ENCODE measurements around the gene FAM13A.

FAM13A gene

DNA sequence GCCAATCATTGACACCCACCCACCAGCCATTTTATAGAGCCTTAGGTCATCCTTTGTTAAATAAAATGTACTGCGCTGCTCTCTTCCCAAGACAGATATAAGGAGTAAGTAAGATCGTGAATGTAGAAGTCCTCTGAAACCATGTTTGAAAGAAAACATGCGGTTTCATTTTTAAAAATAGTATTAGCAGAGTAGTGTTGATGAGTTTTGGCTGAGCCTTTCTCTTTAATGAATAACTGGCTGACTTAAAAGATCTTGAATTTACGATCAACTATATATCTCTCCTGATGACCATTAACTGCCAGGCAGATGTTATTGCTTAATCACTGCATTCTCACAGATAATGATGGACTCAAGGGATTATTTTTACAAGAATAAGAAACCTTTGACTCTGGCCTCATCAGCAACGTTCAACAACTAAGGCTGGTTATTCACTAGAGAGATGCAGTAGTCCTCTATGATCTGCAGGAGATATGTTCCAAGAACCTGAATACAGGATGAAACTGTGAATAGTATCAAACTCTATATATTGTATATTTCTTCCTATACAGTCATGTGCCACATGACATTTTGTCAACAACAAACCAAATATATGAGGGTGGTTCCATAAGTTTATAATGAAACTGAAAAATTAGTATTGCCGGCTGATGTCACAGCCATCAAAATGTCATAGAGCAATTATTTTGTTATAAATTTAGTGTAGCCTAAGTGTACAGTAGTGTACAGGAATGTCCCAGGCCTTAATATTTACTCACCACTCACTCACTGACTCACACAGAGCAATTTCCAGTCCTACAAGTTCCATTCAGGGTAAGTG, 80.8 kb downstream of the FAM13A start:
- Histone ChIP-seq H3K27me3 (ENCODE audit: low read depth, low read length) (no peaks in the 10 kb centered on the region), H3K4me3 (ENCODE audit: low read depth in 1 of 2, low read length in 2 of 2) (no peak overlapping the region), H3K27ac (ENCODE audit: low read length) (no peak overlapping the region), H3K9me3 (ENCODE audit: control insufficient read depth in 1 of 2, low read length in 2 of 2) (no peaks in the 10 kb centered on the region), H3K36me3 (ENCODE audit: control insufficient read depth in 1 of 2, insufficient read depth in 2 of 2, low read length in 2 of 2) (no peaks in the 10 kb centered on the region), H3K4me1 (ENCODE audit: control insufficient read depth in 1 of 2, insufficient read depth in 2 of 2, low read length in 2 of 2) (no peaks in the 10 kb centered on the region)

DNA sequence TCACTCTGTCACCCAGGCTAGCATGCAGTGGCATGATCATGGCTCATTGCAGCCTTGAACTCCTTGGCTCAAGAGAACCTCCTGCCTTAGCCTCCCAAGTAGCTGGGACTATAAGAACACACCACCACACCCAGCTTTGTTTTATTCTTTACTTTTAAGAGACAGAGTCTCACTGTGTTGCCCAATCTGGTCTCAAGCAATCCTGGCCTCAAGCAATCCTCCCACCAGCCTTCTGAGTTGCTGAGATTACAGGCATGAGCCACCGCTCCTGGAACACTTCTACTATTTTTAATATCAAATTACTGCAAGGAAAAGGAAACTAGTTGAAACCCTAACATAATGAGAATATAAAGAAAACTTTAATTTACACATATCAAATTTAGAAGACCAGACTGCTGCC, 85.4 kb downstream of the FAM13A start:
- Histone ChIP-seq H3K27me3 (ENCODE audit: low read depth, low read length) (no peaks in the 10 kb centered on the region), H3K4me3 (ENCODE audit: low read depth in 1 of 2, low read length in 2 of 2) (no peak overlapping the region), H3K9me3 (ENCODE audit: control insufficient read depth in 1 of 2, low read length in 2 of 2) (no peaks in the 10 kb centered on the region), H3K4me1 (ENCODE audit: control insufficient read depth in 1 of 2, insufficient read depth in 2 of 2, low read length in 2 of 2) (no peaks in the 10 kb centered on the region), H3K36me3 (ENCODE audit: control insufficient read depth in 1 of 2, insufficient read depth in 2 of 2, low read length in 2 of 2) (no peaks in the 10 kb centered on the region), H3K27ac (ENCODE audit: low read length) (no peak overlapping the region)

DNA sequence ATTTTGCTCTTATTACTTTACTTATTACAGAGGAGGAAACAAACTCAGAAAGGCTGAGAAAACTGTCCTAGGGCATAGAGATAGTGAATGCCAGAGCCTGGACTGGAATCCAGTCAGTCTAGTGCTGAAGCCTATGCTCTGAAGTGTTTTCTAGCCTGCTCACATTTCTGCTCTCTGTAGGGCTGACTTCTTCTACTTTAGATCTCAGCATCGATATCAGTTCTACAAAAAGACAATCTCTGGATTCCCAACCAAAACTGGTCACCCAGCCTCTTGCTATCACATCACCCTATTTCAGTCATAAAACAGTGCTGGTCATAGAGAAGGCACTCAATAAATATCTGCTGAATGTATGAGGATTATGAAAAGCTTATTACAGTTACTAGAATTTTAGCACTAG, 87.2 kb downstream of the FAM13A start:
- Histone ChIP-seq H3K36me3 (ENCODE audit: control insufficient read depth in 1 of 2, insufficient read depth in 2 of 2, low read length in 2 of 2) (no peaks in the 10 kb centered on the region), H3K4me1 (ENCODE audit: control insufficient read depth in 1 of 2, insufficient read depth in 2 of 2, low read length in 2 of 2) (no peaks in the 10 kb centered on the region), H3K9me3 (ENCODE audit: control insufficient read depth in 1 of 2, low read length in 2 of 2) (no peaks in the 10 kb centered on the region), H3K4me3 (ENCODE audit: low read depth in 1 of 2, low read length in 2 of 2) (no peak overlapping the region), H3K27me3 (ENCODE audit: low read depth, low read length) (no peaks in the 10 kb centered on the region), H3K27ac (ENCODE audit: low read length) (no peak overlapping the region)

DNA sequence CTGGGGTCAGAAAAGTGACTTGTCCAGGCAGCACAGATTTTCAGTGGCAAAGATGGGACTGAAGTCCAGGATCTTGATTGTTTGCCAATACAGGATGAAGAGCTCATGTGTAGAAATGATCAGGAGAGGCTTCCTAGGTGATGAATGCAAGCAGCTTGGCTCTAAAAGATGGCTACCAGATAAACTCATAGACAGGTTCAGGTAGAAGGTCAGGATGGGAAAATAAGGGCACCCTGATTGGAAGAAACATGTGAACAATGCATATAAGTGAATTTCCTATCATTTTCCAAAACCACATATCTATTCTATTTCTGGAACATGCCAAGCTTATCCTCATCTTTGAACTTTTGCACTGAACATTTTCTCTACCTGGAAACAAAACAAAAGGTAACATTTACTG, 87.7 kb downstream of the FAM13A start:
- Histone ChIP-seq H3K9me3 (ENCODE audit: control insufficient read depth in 1 of 2, low read length in 2 of 2) (no peaks in the 10 kb centered on the region), H3K4me3 (ENCODE audit: low read depth in 1 of 2, low read length in 2 of 2) (no peak overlapping the region), H3K4me1 (ENCODE audit: control insufficient read depth in 1 of 2, insufficient read depth in 2 of 2, low read length in 2 of 2) (no peaks in the 10 kb centered on the region), H3K27me3 (ENCODE audit: low read depth, low read length) (no peaks in the 10 kb centered on the region), H3K36me3 (ENCODE audit: control insufficient read depth in 1 of 2, insufficient read depth in 2 of 2, low read length in 2 of 2) (no peaks in the 10 kb centered on the region), H3K27ac (ENCODE audit: low read length) (no peak overlapping the region)

DNA sequence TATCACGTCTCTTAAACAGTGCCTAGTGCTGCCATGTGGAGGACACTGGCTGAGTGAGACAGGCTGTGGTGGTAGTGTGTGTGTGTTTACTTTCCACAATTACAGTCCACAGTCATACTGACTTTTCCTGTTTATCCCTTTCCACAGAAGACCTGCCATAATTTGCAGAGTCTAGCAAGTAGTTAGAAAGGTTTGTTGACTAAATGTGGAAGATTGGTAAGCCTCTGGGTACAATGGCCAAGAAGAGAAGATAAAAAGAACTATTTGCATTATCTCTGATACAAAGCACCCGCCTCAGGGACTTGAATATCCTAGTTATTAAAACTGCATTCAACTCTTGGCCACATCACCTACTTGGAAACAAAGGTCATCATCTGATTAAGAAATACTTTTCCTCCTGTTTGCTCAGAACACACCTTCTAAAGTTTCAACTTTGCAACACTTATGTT, 89.1 kb downstream of the FAM13A start:
- Histone ChIP-seq H3K4me3 (ENCODE audit: low read depth in 1 of 2, low read length in 2 of 2) (no peak overlapping the region), H3K27ac (ENCODE audit: low read length) (no peak overlapping the region), H3K27me3 (ENCODE audit: low read depth, low read length) (no peaks in the 10 kb centered on the region), H3K4me1 (ENCODE audit: control insufficient read depth in 1 of 2, insufficient read depth in 2 of 2, low read length in 2 of 2) (no peaks in the 10 kb centered on the region), H3K36me3 (ENCODE audit: control insufficient read depth in 1 of 2, insufficient read depth in 2 of 2, low read length in 2 of 2) (no peaks in the 10 kb centered on the region), H3K9me3 (ENCODE audit: control insufficient read depth in 1 of 2, low read length in 2 of 2) (no peaks in the 10 kb centered on the region)

DNA sequence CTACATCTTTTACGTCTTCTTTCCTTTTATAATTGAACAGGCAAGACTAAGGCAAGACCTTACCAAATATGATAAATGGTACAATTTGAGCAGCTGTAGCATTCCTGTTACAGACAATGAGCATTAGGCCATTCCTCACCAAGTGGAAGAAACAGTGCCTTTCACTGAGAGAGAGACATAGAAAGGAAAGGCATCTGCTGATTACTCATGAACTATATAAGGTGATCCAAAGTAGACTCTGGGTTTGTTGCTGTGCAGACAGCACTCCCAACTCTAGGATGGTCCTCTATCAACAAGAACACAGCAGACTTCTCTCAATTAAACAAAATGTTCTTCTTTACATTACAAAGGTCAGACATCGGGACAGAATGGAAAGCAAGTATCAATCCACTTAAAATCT, 91.9 kb downstream of the FAM13A start:
- Histone ChIP-seq H3K27me3 (ENCODE audit: low read depth, low read length) (no peaks in the 10 kb centered on the region), H3K4me1 (ENCODE audit: control insufficient read depth in 1 of 2, insufficient read depth in 2 of 2, low read length in 2 of 2) (no peaks in the 10 kb centered on the region), H3K36me3 (ENCODE audit: control insufficient read depth in 1 of 2, insufficient read depth in 2 of 2, low read length in 2 of 2) (no peaks in the 10 kb centered on the region), H3K4me3 (ENCODE audit: low read depth in 1 of 2, low read length in 2 of 2) (no peak overlapping the region), H3K9me3 (ENCODE audit: control insufficient read depth in 1 of 2, low read length in 2 of 2) (no peaks in the 10 kb centered on the region), H3K27ac (ENCODE audit: low read length) (no peak overlapping the region)

DNA sequence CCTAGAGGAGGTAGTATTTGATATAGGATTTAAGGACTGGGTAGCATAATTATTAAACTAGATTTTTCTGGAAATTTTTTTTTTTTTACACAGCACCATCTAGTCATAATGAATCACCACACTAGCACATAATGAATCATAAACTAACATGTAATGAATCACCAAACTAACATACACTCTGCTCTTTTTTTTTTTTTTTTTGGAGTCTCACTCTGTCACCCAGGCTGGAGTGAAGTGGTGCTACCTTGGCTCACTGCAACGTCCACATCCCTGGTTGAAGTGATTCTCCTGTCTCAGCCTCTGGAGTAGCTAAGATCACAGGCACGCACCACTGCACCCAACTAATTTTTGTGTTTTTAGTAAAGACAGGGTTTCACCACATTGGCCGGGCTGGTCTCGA, 92.5 kb downstream of the FAM13A start:
- no peaks in the 10 kb centered on the region for H3K4me1 ChIP-seq (ENCODE audit: control insufficient read depth in 1 of 2, insufficient read depth in 2 of 2, low read length in 2 of 2)
- H3K27ac ChIP-seq (ENCODE audit: low read length), result no peak overlapping the region
- no peaks in the 10 kb centered on the region for H3K27me3 ChIP-seq (ENCODE audit: low read depth, low read length)
- H3K9me3 ChIP-seq (ENCODE audit: control insufficient read depth in 1 of 2, low read length in 2 of 2), result no peaks in the 10 kb centered on the region
- no peak overlapping the region for H3K4me3 ChIP-seq (ENCODE audit: low read depth in 1 of 2, low read length in 2 of 2)
- H3K36me3 ChIP-seq (ENCODE audit: control insufficient read depth in 1 of 2, insufficient read depth in 2 of 2, low read length in 2 of 2), result no peaks in the 10 kb centered on the region

DNA sequence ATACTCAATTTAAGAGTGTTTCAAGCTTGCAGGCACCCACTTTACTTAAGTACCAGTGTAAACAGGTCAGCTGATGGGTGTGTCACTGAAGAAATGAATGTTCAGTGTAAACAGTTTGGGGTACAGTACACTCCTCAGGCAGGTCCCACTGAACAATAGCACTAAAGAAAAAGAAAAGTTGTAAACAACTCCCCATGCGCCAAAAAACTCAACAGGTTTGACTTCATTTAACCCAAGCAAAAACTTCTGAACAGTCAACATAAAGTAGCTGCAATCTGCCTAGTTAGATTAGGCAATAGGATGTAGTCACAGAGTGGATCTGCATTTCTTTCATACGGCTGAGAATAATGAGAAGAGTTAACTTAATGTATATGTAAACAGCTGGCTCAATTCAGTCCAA, 93.2 kb downstream of the FAM13A start:
- Histone ChIP-seq H3K4me3 (ENCODE audit: low read depth in 1 of 2, low read length in 2 of 2) (no peak overlapping the region), H3K27ac (ENCODE audit: low read length) (no peak overlapping the region), H3K4me1 (ENCODE audit: control insufficient read depth in 1 of 2, insufficient read depth in 2 of 2, low read length in 2 of 2) (no peaks in the 10 kb centered on the region), H3K9me3 (ENCODE audit: control insufficient read depth in 1 of 2, low read length in 2 of 2) (no peaks in the 10 kb centered on the region), H3K36me3 (ENCODE audit: control insufficient read depth in 1 of 2, insufficient read depth in 2 of 2, low read length in 2 of 2) (no peaks in the 10 kb centered on the region), H3K27me3 (ENCODE audit: low read depth, low read length) (no peaks in the 10 kb centered on the region)

DNA sequence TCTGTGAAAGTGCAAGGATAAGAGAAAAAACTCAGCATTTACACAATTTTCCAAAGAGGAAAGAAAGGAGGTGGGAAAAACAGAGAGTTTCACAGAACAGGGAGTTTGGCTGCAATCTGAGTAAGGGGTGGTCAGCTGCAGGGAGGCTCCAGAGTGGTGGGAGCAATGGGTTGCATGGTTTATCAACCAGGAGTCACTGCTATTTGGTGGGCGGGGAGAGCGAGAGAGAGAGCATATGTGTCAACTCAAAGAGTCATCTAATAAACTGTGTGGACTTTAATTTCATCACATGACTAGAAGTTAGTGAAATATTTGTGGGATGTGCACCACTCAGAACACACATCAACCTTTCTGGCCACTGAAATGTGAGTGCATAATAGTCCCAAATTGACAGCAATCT, 94.6 kb downstream of the FAM13A start:
- H3K4me3 ChIP-seq (ENCODE audit: low read depth in 1 of 2, low read length in 2 of 2), result no peak overlapping the region
- H3K9me3 ChIP-seq (ENCODE audit: control insufficient read depth in 1 of 2, low read length in 2 of 2), result no peaks in the 10 kb centered on the region
- H3K27ac ChIP-seq (ENCODE audit: low read length), result no peak overlapping the region
- H3K4me1 ChIP-seq (ENCODE audit: control insufficient read depth in 1 of 2, insufficient read depth in 2 of 2, low read length in 2 of 2), result peaks cover 0 to 5% of the 10 kb centered on the region in 2 donors
- H3K36me3 ChIP-seq (ENCODE audit: control insufficient read depth in 1 of 2, insufficient read depth in 2 of 2, low read length in 2 of 2), result no peaks in the 10 kb centered on the region
- H3K27me3 ChIP-seq (ENCODE audit: low read depth, low read length), result no peaks in the 10 kb centered on the region

DNA sequence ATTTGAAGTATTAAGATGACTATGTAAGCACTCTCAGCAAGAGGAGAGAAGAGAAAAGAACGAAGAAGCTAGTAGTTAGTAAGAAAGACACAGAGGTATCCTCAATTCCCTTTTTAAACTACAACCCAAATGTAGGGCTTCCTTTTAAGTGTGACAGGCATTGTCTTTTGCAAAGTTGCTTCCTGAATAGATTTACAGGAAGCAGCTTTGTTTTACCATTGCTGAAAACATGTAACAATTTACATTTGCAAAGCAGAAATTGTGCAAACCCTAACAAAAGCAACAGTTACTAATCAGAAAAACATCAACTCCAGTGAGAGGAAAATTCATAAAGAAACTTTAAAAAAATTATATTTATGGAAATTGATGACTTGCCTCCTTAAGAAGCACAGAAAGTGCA, 96.4 kb downstream of the FAM13A start:
- Histone ChIP-seq H3K36me3 (ENCODE audit: control insufficient read depth in 1 of 2, insufficient read depth in 2 of 2, low read length in 2 of 2) (no peaks in the 10 kb centered on the region), H3K4me3 (ENCODE audit: low read depth in 1 of 2, low read length in 2 of 2) (no peak overlapping the region), H3K27ac (ENCODE audit: low read length) (no peak overlapping the region), H3K9me3 (ENCODE audit: control insufficient read depth in 1 of 2, low read length in 2 of 2) (no peaks in the 10 kb centered on the region), H3K4me1 (ENCODE audit: control insufficient read depth in 1 of 2, insufficient read depth in 2 of 2, low read length in 2 of 2) (peaks cover 0 to 5% of the 10 kb centered on the region in 2 donors), H3K27me3 (ENCODE audit: low read depth, low read length) (no peaks in the 10 kb centered on the region)

DNA sequence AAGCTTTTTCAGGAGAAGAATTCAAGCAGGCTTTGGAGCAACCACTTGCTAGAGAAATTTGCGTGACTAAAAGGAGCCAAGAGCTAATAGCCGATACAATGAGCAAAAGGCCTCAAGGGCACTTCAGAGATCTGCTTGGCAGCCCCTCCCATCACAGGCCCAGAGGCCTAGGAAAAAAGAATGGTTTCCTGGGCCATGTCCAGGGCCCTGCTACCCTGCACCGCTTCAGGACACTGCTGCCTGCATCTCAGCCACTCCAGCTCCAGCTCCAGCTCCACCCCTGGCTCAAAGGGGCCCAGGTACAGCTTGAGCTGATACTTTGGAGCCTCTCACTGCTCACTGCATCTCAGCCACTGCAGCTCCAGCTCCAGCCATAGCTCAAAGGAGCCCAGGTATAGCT, 98.9 kb downstream of the FAM13A start:
- Histone ChIP-seq H3K4me1 (ENCODE audit: control insufficient read depth in 1 of 2, insufficient read depth in 2 of 2, low read length in 2 of 2) (peaks cover 0 to 5% of the 10 kb centered on the region in 2 donors), H3K4me3 (ENCODE audit: low read depth in 1 of 2, low read length in 2 of 2) (no peak overlapping the region), H3K27me3 (ENCODE audit: low read depth, low read length) (no peaks in the 10 kb centered on the region), H3K36me3 (ENCODE audit: control insufficient read depth in 1 of 2, insufficient read depth in 2 of 2, low read length in 2 of 2) (no peaks in the 10 kb centered on the region), H3K27ac (ENCODE audit: low read length) (no peak overlapping the region), H3K9me3 (ENCODE audit: control insufficient read depth in 1 of 2, low read length in 2 of 2) (no peaks in the 10 kb centered on the region)

DNA sequence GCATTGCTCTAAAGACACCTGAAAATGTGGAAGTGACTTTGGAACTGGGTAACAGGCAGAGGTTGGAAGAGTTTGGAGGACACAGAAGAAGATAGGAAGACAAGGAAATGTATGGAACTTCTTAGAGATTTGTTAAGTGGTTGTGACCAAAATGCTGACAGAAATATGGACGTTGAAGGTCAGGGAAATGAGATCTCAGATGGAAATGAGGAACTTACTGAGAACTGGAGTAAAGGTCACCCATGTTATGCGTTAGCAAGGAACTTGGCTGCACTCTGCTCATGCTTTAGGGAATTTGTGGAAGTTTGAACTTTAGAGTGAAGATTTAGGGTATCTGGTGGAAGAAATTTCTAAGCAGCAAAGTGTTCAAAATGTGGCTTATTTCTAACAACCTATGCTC, 99.4 kb downstream of the FAM13A start:
- Histone ChIP-seq H3K9me3 (ENCODE audit: control insufficient read depth in 1 of 2, low read length in 2 of 2) (no peaks in the 10 kb centered on the region), H3K4me3 (ENCODE audit: low read depth in 1 of 2, low read length in 2 of 2) (no peak overlapping the region), H3K4me1 (ENCODE audit: control insufficient read depth in 1 of 2, insufficient read depth in 2 of 2, low read length in 2 of 2) (peaks cover 0 to 5% of the 10 kb centered on the region in 2 donors), H3K36me3 (ENCODE audit: control insufficient read depth in 1 of 2, insufficient read depth in 2 of 2, low read length in 2 of 2) (no peaks in the 10 kb centered on the region), H3K27ac (ENCODE audit: low read length) (no peak overlapping the region), H3K27me3 (ENCODE audit: low read depth, low read length) (no peaks in the 10 kb centered on the region)
